Measurements from ENCODE around the gene MACF1.

- TF ChIP-seq POLR2A (IDR thresholded peaks at IDR 0.05) (no peak), CTCF (IDR thresholded peaks at IDR 0.05) (no peak)
Observed at GRCh38 chr1:39484564-39484963, 280.1 kb downstream of the MACF1 start.

Measured in prostate gland (tissue), 2 donors.